Osteocyte (in vitro differentiated cells): Measurements from ENCODE around the gene CNTNAP2. TPM values are rescaled to one million over a fixed set of nuclear protein-coding genes. Genes with fewer than 3 reads are reported as not detected.

Experiments used
- DNase-seq: peaks from one replicate; pipeline ENCODE4 v3.0.0; 2021; ENCODE audit warnings: mixed read lengths; ENCODE audit not compliant: unreplicated experiment; ENCODE audit errors: extremely low spot score
- H3K27ac Mint-ChIP-seq: one replicate; pipeline ENCODE4 v1.8.0; 2021; ENCODE audit warnings: mild to moderate bottlenecking, mixed read lengths; ENCODE audit not compliant: unreplicated experiment
- H3K27me3 Mint-ChIP-seq: one replicate; pipeline ENCODE4 v1.8.0; 2021; ENCODE audit warnings: mixed read lengths; ENCODE audit not compliant: unreplicated experiment
- H3K36me3 Mint-ChIP-seq: one replicate; pipeline ENCODE4 v1.8.0; 2021; ENCODE audit warnings: mixed read lengths; ENCODE audit not compliant: unreplicated experiment
- H3K4me1 Mint-ChIP-seq: one replicate; pipeline ENCODE4 v1.8.0; 2021; ENCODE audit warnings: mixed read lengths; ENCODE audit not compliant: unreplicated experiment
- H3K4me3 Mint-ChIP-seq: one replicate; pipeline ENCODE4 v1.8.0; 2021; ENCODE audit warnings: mild to moderate bottlenecking, moderate library complexity, mixed read lengths; ENCODE audit not compliant: unreplicated experiment
- H3K9me3 Mint-ChIP-seq: one replicate; pipeline ENCODE4 v1.8.0; 2021; ENCODE audit warnings: mixed read lengths; ENCODE audit not compliant: unreplicated experiment
- CTCF ChIP-seq: fragments of 200-600 bp; sonication (generic); IDR thresholded peaks from 2 replicates; pipeline ENCODE4 v1.5.0; 2021; ENCODE audit warnings: antibody characterized with exemption, mild to moderate bottlenecking, moderate library complexity
- total RNA-seq: library from RNA; stranded (reverse); gene quantifications from 2 replicates; pipeline ENCODE4 v1.2.1, GENCODE V29; 2021

The CNTNAP2 gene
- total RNA-seq, 1 donor from 2014 or later, result 1.4 TPM

DNA sequence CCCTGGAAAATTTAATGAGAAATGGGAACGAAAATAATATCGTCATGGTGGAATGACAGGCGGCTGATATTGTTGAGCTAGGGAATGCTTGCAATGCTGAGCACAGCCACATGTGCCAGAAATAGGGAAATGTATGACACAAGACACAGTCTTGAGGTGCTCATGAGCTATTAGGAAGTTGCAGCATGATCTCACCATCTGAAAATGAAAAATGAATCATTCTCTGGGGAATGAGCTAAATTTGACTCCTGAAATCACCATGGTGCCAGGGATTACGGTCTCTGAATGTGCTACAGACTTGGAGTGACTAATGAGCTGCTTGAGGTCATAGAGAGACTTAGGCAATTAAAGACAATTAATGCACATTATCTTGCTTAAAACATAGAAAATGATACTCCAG lies 845.0 kb downstream of the CNTNAP2 start:
- no peak for DNase-seq
- H3K4me3 Mint-ChIP-seq, result no peak overlapping the region

DNA sequence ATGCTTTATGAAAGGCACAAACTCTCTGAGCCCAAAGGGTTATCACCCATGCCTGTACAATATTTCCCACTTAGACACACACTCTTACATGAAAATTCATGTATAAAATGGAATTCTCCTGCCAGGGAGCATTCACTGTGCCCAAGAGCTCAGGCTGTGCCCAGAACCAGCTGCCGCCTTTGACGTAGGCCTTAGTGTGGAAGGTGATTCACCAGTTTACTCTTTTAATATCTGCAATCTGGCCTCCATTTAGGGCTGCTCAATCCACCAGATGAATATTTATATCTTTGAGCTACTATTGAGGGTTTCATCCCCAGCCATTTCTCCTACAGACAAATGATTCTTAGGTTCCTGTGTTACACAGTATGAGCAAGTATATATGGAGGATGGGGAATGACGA lies 849.7 kb downstream of the CNTNAP2 start:
- no peaks in the 10 kb centered on the region for H3K36me3 Mint-ChIP-seq
- no peaks in the 10 kb centered on the region for H3K27me3 Mint-ChIP-seq
- no peak for TF ChIP-seq CTCF
- no peak overlapping the region for H3K27ac Mint-ChIP-seq
- H3K4me1 Mint-ChIP-seq, result peaks cover 10% of the 10 kb centered on the region
- peaks cover 3% of the 10 kb centered on the region for H3K9me3 Mint-ChIP-seq
- no peak overlapping the region for H3K4me3 Mint-ChIP-seq
- no peak for DNase-seq

More for the DNA sequence above, 845.0 kb downstream of the CNTNAP2 start:
- no peaks in the 10 kb centered on the region for H3K36me3 Mint-ChIP-seq
- H3K27me3 Mint-ChIP-seq, result no peaks in the 10 kb centered on the region
- H3K27ac Mint-ChIP-seq, result peak overlapping the region; percentile 16
- no peaks in the 10 kb centered on the region for H3K9me3 Mint-ChIP-seq
- no peak for TF ChIP-seq CTCF
- H3K4me1 Mint-ChIP-seq, result peaks cover 25% of the 10 kb centered on the region

GRCh38 chr7:146982482-146982881 lies 865.9 kb downstream of the CNTNAP2 start:
- Mint-ChIP-seq H3K27me3 (peaks cover 4% of the 10 kb centered on the region), H3K9me3 (no peaks in the 10 kb centered on the region), H3K36me3 (no peaks in the 10 kb centered on the region), H3K27ac (no peak overlapping the region), H3K4me3 (no peak overlapping the region), H3K4me1 (no peaks in the 10 kb centered on the region)
- TF ChIP-seq CTCF, result no peak
- no peak for DNase-seq

DNA sequence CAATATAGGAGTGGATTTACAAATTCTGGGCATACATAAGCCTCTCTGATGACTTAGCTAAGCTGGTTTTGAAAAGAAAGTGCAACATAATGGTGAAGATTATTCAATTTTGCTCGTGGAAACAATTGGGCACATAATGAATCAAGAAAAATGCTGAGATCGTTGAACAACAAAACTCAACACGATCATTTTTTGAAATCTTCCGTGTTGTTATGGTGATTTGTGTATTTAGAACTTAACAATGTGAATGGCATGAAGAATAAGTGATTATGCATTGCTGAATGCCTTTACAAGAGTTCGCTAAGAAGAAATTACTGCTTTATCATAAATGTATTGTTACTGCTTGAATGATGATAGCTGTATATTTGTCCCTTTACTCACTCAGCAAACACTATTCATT lies 875.0 kb downstream of the CNTNAP2 start:
- Mint-ChIP-seq H3K4me3 (no peak overlapping the region), H3K36me3 (no peaks in the 10 kb centered on the region)

GRCh38 chr7:146993764-146994163 lies 877.2 kb downstream of the CNTNAP2 start:
- DNase-seq, result no peak
- Mint-ChIP-seq H3K4me1 (peaks cover 16% of the 10 kb centered on the region), H3K27me3 (no peaks in the 10 kb centered on the region), H3K4me3 (no peak overlapping the region), H3K36me3 (no peaks in the 10 kb centered on the region), H3K9me3 (peaks cover 4% of the 10 kb centered on the region), H3K27ac (peak overlapping the region; percentile 7)
- TF ChIP-seq CTCF, result no peak

More for the DNA sequence above, 875.0 kb downstream of the CNTNAP2 start:
- H3K4me1 Mint-ChIP-seq, result peaks cover 16% of the 10 kb centered on the region
- H3K27me3 Mint-ChIP-seq, result no peaks in the 10 kb centered on the region
- no peak overlapping the region for H3K27ac Mint-ChIP-seq
- H3K9me3 Mint-ChIP-seq, result no peaks in the 10 kb centered on the region
- no peak for DNase-seq
- no peak for TF ChIP-seq CTCF
